HCT116 (cell line): Measurements from ENCODE around the gene AGAP2.

Experiments used
- CEBPB ChIP-seq: IDR thresholded peaks from 2 replicates; pipeline ENCODE4 v1.6.1; 2012; ENCODE audit warnings: low read depth
- EGR1 ChIP-seq: IDR thresholded peaks from 2 replicates; pipeline ENCODE4 v1.6.1; 2012; ENCODE audit warnings: low read depth
- EZH2phosphoT487 ChIP-seq: fragments of 200-600 bp; IDR thresholded peaks from 2 replicates; pipeline ENCODE4 v1.6.1; 2018; ENCODE audit warnings: antibody characterized with exemption, borderline replicate concordance
- JUND ChIP-seq: IDR thresholded peaks from 2 replicates; pipeline ENCODE4 v1.6.1; 2012
- POLR2A ChIP-seq: IDR thresholded peaks from 2 replicates; pipeline ENCODE4 v1.7.0; 2011; ENCODE audit warnings: borderline replicate concordance; ENCODE audit not compliant: insufficient read depth, insufficient read length; ENCODE audit errors: extremely low read depth
- POLR2AphosphoS5 ChIP-seq: IDR thresholded peaks from 2 replicates; pipeline ENCODE4 v1.6.1; 2011; ENCODE audit warnings: mild to moderate bottlenecking, low read depth, low read length, moderate library complexity
- RAD21 ChIP-seq: IDR thresholded peaks from 2 replicates; pipeline ENCODE4 v1.6.1; 2012; ENCODE audit warnings: low read depth, mild to moderate bottlenecking
- SP1 ChIP-seq: IDR thresholded peaks from 2 replicates; pipeline ENCODE4 v1.6.1; 2012; ENCODE audit warnings: low read depth
- YY1 ChIP-seq: IDR thresholded peaks from 2 replicates; pipeline ENCODE4 v1.6.1; 2011; ENCODE audit warnings: low read length, low read depth, moderate library complexity, mild to moderate bottlenecking; ENCODE audit not compliant: insufficient replicate concordance; ENCODE audit errors: extremely low read depth
- ZFX ChIP-seq: fragments of 450-650 bp; IDR thresholded peaks from 2 replicates; pipeline ENCODE4 v1.6.1; 2017
- ZNF274 ChIP-seq: fragments of 200-500 bp; sonication (Bioruptor generic); IDR thresholded peaks from 2 replicates; pipeline ENCODE4 v1.6.1; 2014; ENCODE audit warnings: mild to moderate bottlenecking, low read depth, low read length, inconsistent platforms
- TF ChIP-seq, protein P1 (sequence below), 3 experiments: fragments of 200-600 bp in 1 of 3; sonication (generic) in 1 of 3; IDR thresholded peaks in 2 of 3; conservative IDR thresholded peaks in 1 of 3; 2 replicates each; pipeline ENCODE4 v1.5.1; 2012 to 2017; ENCODE audit warnings: low read depth in 2 of 3, low read length in 2 of 3, antibody characterized with exemption in 1 of 3, borderline replicate concordance in 1 of 3, control low read depth in 1 of 3, mild to moderate bottlenecking in 1 of 3, mixed read lengths in 1 of 3, mixed run types in 1 of 3, moderate library complexity in 1 of 3; ENCODE audit not compliant: insufficient read depth in 1 of 3
- TF ChIP-seq, protein P2 (sequence below): IDR thresholded peaks from 2 replicates; pipeline ENCODE4 v1.6.1; 2011; ENCODE audit warnings: mild to moderate bottlenecking, low read length, moderate library complexity; ENCODE audit not compliant: insufficient replicate concordance; ENCODE audit errors: extremely low read depth
- TF ChIP-seq, protein P3 (sequence below): IDR thresholded peaks from 2 replicates; pipeline ENCODE4 v1.6.1; 2012

DNA sequence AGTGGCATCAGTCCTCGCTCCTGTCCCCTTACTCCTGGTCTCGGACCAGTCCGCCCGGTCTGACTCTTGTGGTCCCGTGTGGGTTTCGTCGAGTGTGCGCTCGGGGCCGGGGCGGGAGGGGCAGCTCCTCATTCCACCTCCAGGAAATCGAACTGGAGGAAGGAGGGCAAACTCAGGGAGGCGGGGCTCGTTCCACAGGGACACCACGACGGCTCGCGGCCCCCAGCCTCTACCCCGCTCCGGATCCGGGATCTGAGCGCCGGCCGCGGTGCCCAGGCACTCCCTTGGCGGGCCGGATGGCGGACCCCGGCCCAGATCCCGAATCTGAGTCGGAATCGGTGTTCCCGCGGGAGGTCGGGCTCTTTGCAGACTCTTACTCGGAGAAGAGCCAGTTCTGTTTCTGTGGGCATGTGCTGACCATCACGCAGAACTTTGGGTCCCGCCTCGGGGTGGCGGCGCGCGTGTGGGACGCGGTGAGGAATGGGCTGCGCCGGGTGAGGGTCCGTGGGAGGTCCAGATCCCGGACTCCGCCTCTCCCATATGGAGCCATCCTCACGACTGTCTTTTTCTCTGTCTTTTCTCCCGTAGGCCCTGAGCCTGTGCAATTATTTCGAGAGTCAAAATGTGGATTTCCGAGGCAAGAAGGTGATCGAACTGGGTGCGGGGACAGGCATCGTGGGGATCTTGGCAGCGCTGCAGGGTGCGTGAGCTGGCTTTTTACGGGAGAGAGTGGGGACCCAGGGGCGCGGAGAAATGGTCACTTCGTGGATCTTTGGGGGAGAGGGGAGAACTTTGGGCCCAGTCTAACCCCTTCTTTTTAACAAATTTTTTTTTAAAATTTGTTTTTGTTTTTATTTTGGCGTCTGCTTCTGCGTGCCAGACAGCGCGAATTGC is 34.1 kb upstream of the AGAP2 start, which contains the start of gene EEF1AKMT3:
- TF ChIP-seq, protein P1, sequence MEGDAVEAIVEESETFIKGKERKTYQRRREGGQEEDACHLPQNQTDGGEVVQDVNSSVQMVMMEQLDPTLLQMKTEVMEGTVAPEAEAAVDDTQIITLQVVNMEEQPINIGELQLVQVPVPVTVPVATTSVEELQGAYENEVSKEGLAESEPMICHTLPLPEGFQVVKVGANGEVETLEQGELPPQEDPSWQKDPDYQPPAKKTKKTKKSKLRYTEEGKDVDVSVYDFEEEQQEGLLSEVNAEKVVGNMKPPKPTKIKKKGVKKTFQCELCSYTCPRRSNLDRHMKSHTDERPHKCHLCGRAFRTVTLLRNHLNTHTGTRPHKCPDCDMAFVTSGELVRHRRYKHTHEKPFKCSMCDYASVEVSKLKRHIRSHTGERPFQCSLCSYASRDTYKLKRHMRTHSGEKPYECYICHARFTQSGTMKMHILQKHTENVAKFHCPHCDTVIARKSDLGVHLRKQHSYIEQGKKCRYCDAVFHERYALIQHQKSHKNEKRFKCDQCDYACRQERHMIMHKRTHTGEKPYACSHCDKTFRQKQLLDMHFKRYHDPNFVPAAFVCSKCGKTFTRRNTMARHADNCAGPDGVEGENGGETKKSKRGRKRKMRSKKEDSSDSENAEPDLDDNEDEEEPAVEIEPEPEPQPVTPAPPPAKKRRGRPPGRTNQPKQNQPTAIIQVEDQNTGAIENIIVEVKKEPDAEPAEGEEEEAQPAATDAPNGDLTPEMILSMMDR (IDR thresholded peaks at IDR 0.05 in 2 of 3, conservative IDR thresholded peaks at IDR 0.05 in 1 of 3; ENCODE audit: borderline replicate concordance in 1 of 3, insufficient read depth in 1 of 3, low read depth in 2 of 3, low read length in 2 of 3): no peak
- TF ChIP-seq RAD21: no peak
- no peak for TF ChIP-seq JUND
- TF ChIP-seq POLR2AphosphoS5: peak; percentile 43; the same call in 1 of the 2 replicates
- no peak for TF ChIP-seq EGR1
- TF ChIP-seq, protein P2, sequence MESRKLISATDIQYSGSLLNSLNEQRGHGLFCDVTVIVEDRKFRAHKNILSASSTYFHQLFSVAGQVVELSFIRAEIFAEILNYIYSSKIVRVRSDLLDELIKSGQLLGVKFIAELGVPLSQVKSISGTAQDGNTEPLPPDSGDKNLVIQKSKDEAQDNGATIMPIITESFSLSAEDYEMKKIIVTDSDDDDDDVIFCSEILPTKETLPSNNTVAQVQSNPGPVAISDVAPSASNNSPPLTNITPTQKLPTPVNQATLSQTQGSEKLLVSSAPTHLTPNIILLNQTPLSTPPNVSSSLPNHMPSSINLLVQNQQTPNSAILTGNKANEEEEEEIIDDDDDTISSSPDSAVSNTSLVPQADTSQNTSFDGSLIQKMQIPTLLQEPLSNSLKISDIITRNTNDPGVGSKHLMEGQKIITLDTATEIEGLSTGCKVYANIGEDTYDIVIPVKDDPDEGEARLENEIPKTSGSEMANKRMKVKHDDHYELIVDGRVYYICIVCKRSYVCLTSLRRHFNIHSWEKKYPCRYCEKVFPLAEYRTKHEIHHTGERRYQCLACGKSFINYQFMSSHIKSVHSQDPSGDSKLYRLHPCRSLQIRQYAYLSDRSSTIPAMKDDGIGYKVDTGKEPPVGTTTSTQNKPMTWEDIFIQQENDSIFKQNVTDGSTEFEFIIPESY: no peak
- TF ChIP-seq POLR2A: no peak
- no peak for TF ChIP-seq CEBPB
- TF ChIP-seq SP1: no peak
- TF ChIP-seq YY1: no peak
- TF ChIP-seq ZNF274: no peak
- TF ChIP-seq EZH2phosphoT487: no peak
- TF ChIP-seq, protein P3, sequence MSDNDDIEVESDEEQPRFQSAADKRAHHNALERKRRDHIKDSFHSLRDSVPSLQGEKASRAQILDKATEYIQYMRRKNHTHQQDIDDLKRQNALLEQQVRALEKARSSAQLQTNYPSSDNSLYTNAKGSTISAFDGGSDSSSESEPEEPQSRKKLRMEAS: no peak
- TF ChIP-seq ZFX: no peak
